NCI-H146 treated with DMSO at 0.1 percent for 48 hours (cell line): ENCODE results near the gene B3GALT5.

ENCODE experiments used
- DNase-seq: peaks from one replicate; lab custom pipeline; 2025; ENCODE audit not compliant: unreplicated experiment; lab: John Stamatoyannopoulos, UW

Gene B3GALT5

GRCh38 chr21:39644062-39644560, 31.4 kb downstream of the B3GALT5 start:
- DNase-seq: no peak

- no peak for DNase-seq
Observed at GRCh38 chr21:39645331-39645730, 32.6 kb downstream of the B3GALT5 start.

DNA sequence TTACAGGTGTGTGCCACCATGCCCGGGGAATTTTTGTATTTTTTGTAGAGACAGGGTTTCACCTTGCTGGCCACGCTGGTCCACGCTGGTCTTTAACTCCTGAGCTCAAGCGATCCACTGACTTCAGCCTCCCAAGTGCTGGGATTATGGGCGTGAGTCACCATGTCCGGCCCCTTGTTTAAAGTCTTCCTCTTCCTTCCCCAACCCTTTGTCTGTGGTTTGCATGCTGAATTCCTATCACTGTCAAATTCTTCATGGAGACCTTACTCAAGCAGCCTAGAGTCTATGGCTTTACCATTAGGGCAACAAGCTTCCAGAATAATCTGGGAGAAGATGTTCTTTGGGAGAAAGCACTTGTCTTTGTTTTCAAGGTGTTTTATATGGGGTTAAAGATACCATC, 34.7 kb downstream of the B3GALT5 start:
- no peak for DNase-seq

DNA sequence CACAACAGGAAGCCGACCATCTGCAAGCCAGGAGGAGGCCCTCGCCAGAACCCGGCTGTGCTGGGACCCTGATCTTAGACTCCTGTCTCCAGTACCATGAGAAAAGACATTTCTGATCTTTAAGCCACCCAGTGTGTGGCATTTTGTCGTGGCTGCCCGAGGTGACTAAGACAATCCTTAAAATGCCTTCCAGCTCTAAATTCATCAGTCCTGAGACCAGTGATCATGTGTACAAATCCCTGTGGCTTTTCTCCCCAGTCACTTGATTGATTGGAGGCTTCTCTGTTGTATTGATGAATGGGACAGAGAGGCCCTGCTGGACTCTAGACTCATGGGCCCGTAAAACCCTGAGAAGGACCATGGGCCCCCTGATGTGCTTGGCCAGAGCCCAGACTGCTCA, 36.1 kb downstream of the B3GALT5 start:
- no peak for DNase-seq

- DNase-seq: no peak
Observed at GRCh38 chr21:39649526-39649925, 36.8 kb downstream of the B3GALT5 start.

DNA sequence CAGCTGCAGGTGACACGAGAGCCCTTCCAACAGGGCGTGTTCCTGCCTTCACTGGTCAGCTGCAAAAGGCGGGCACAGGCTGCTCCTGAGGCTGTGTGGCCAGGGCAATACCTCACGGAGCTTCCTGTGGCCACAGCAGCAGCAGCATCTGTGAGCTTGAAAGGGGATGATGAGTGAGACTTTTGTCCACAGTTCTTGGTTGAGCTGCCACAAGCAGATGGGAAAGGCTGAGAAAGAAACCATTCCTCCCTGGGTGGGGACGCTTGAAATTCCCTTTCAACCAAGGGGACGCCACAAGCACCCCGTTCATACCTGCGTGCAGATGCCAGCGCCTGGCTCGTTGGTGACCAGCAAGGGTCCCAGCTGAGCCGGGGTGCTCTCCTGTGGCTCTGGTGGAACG, 37.6 kb downstream of the B3GALT5 start:
- DNase-seq: no peak

GRCh38 chr21:39650801-39651200, 38.1 kb downstream of the B3GALT5 start:
- no peak for DNase-seq

DNA sequence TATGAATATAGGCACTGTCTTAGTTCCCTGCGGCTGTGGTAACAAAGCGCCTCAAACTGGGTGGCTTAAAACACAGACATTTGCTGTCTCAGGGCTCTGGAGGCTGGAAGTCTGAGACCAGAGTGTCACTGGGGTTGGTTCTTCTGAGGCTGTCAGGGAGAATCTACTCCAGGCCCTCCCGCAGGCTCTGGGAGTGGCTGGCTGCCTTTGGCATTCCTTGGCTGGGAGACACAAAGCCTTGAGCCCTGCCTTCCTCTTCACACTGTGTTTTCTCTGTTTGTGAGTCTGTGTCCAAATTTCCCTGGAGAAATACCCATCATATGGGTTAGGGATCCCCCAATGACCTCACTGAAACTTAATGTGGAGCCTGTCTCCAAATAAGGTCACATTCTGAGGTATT, 38.5 kb downstream of the B3GALT5 start:
- DNase-seq: no peak

DNA sequence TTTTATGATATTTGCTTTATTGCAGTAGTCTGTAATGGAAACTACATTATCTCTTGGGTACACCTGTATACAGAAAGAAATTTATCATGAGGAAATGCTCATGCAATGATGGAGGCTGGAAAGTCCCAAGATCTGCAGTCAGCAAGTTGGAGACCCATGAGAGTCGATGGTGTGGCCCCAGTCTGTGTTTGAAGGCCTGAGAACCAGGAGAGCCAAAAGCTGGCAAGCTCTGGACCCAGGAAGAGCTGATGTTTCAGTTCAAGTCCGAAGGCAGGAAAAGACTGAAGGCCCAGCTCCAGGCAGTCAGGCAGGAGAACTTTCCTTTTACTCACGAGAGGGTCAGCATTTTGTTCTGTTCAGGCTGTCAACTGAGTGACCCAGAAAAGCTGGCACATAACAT, 42.2 kb downstream of the B3GALT5 start:
- no peak for DNase-seq

GRCh38 chr21:39655589-39655988, 42.8 kb downstream of the B3GALT5 start:
- DNase-seq: no peak

DNA sequence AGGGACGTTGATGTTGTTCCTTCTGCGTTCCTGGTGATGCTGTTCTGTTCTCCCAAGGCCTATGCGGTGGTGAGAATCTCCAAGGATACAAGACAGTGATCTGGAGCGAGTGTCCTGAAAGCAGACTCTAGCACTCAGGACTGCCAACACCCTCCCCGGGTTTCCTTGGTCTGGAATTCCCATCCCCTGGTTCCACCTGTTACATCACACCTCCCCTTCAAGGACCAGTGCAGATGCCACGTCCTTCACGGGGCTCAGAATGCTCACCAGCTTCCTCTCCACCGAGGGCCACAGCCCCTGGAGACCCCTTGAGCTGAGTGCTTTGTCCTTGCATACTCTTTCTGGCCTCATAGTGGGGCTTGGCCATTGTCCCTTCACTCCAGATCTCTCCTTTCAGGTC, 43.5 kb downstream of the B3GALT5 start:
- no peak for DNase-seq

DNA sequence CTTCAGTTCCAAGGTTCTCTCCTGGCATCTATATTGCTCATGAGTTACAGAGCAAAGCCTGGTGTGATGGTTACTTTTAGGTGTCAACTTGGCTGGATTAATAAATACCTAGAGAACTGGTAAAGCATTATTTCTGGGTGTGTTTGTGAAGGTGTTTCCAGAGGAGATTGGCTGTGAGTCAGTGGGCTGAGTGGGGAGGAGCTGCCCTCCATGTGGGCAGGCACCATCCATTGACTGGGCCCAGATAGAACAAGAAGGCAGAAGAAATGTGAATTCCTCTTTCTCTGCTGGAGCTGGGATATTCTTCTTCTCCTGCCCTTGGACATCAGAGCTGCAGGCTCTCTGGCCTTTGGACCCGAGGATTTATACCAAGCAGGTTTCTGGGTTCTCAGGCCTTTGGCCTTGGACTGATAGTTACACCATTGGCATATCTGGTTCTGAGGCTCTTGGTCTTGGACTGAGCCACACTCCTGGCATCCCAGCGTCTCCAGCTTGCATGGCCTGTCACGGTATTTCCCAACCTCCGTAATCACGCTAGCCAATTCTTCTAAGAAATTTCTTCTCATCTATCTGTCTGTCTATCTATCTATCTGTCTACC, 44.5 kb downstream of the B3GALT5 start:
- DNase-seq: no peak

GRCh38 chr21:39658066-39658465, 45.3 kb downstream of the B3GALT5 start:
- no peak for DNase-seq

DNA sequence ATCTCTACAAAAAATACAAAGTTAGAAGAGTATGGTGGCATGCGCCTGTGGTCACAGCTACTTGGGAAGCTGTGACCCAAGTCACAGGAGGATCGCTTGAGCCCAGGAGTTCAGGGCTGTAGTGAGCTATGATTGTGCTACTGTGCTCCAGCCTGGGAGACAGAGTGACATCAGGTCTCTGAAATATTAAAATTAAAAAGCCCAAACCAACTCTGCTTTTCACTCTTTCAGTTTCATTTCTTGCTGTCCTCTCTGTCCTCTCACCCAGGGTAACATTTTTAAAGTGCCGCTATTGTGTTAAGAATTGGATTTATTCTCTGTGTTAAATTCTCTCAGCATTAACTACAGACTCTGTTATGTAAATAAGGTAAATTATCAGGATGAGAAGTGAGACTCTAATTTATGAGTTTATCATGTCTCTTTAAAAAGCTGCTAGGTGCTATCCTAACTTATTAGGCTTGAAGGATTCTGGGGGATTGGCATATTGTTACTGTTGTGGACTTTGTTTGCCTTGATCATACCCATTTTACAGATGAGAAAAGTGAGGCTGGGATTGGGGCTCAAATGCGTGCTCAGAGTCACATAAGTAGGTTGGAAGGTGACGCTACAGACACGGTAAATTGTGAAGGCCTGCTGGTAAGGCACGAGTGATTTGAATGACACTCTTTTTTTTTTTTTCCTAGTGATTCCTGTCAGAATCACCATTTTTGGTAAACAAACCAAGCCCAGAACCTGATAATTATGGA, 46.5 kb downstream of the B3GALT5 start:
- no peak for DNase-seq

GRCh38 chr21:39660191-39660980, 47.6 kb downstream of the B3GALT5 start:
- no peak for DNase-seq

DNA sequence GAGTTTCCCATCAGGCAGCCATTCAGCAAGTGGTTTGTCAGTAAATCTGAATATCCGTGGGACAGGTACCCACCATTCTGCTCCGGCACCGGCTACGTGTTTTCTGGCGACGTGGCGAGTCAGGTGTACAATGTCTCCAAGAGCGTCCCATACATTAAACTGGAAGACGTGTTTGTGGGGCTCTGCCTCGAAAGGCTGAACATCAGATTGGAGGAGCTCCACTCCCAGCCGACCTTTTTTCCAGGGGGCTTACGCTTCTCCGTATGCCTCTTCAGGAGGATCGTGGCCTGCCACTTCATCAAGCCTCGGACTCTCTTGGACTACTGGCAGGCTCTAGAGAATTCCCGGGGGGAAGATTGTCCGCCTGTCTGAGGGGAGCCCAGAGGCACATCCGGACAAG, 48.4 kb downstream of the B3GALT5 start:
- DNase-seq: no peak

DNA sequence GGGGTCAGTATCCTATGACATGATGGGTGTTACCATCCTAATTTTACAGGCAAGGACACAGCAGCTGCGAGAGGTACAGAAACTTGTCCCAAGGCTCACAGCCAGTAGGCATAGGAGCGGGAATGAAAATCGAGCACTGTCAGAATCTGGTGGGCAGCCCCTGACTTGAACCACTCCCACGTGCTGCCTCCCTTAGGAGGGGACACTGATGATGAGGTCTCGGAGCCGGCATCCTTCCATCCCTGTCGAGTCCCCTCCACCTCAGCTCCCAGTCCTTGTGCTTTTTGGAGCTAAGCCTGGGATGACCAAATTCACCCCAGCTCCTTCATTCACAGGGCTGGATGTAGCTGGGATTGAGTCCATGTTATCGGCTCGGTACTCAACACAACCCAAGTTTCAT, 49.0 kb downstream of the B3GALT5 start:
- no peak for DNase-seq

GRCh38 chr21:39662411-39662953, 49.7 kb downstream of the B3GALT5 start:
- DNase-seq: no peak

DNA sequence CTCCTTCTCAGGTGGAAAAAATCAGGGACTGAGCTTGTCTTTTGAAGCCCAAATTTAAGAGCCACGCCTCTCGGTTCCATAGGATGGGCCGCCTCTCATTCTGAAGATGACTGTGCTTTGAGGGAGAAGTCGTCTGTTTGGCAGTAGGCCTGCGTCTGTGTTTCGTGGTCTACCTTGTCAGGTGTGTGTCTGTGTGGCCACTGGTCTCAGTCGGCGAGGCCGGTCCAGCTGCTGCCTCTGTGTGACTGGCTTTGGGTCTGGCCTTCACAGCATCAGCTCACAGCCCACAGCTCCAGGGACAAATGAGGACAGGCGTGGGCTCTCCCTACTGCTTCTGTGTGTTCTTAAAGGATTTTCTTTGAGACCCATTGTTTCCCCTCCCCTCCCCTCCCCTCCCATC, 50.3 kb downstream of the B3GALT5 start:
- no peak for DNase-seq

DNA sequence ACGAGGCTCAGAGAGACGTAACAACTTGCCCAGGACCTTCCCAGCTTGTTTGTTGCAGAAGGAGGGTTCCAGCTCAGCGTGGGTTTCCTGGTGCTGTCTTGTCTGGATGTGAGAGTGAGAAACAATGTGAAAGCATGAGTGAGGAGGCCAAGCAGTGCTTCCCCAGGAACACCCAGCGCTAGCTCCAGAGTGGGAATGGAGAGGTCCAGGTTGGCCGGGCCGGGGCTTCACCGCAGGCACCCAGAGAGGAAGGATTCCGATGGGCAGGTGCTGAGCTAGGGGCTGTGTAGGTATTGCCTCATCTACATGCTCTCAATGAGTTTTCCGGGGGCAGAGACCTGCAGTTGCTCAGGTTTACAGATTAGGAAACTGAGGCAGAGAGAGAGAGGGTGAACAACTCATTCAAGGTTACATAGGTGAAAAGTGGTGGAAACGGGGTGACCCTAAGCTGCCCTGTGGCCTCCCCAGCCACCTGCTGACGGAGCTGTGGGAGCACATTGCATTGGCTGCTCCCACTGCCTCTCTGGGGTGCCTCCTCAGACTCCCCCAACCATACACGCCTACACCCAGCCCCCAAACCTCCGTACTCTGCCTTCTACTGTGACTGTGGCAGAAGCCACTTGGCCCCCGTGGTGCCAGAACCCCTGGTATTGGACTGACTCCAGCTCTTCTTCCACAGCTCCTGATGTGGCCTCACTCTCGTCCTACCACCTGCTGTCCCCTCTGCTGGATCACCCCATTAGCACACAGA, 51.2 kb downstream of the B3GALT5 start:
- DNase-seq: no peak

GRCh38 chr21:39664586-39664985, 51.8 kb downstream of the B3GALT5 start:
- DNase-seq: no peak
